GM12891 (cell line): ENCODE measurements around the gene N4BP2L1.

Source experiments
- DNase-seq: peaks from one replicate; pipeline ENCODE4 v3.0.0; 2011; ENCODE audit warnings: low spot score; ENCODE audit not compliant: insufficient read length
- FAIRE-seq: peaks from 2 replicates; lab custom pipeline; 2011; peaks lifted over from hg19 to GRCh38; lab: Jason Lieb, UNC
- PAX5 ChIP-seq: IDR thresholded peaks from 2 replicates; pipeline ENCODE4 v1.6.1; 2011; ENCODE audit warnings: low read length, moderate library complexity, mild to moderate bottlenecking; ENCODE audit not compliant: insufficient read depth, severe bottlenecking
- POLR2A ChIP-seq: IDR thresholded peaks from 2 replicates; pipeline ENCODE4 v1.6.1; 2011; ENCODE audit warnings: low read depth, low read length, control low read depth
- POLR2AphosphoS5 ChIP-seq: IDR thresholded peaks from 2 replicates; pipeline ENCODE4 v1.6.1; 2011; ENCODE audit warnings: low read depth, low read length, control low read depth
- POU2F2 ChIP-seq: IDR thresholded peaks from 2 replicates; pipeline ENCODE4 v1.6.1; 2011; ENCODE audit warnings: low read depth, mild to moderate bottlenecking, control low read depth, low read length, moderate library complexity
- SPI1 ChIP-seq: IDR thresholded peaks from 2 replicates; pipeline ENCODE4 v1.6.1; 2011; ENCODE audit warnings: low read depth, low read length, control low read depth
- TAF1 ChIP-seq: IDR thresholded peaks from 2 replicates; pipeline ENCODE4 v1.6.1; 2011; ENCODE audit warnings: low read depth, low read length, control low read depth

The N4BP2L1 gene

GRCh38 chr13:32425158-32425557 is 2.8 kb downstream of the N4BP2L1 start:
- TF ChIP-seq PAX5 = no peak
- no peak for FAIRE-seq
- DNase-seq = no peak

GRCh38 chr13:32423592-32423991 is 4.3 kb downstream of the N4BP2L1 start:
- TF ChIP-seq POLR2AphosphoS5 (no peak), PAX5 (no peak), POLR2A (no peak), SPI1 (no peak), POU2F2 (no peak), TAF1 (no peak)
- DNase-seq = no peak
- FAIRE-seq = no peak

GRCh38 chr13:32419862-32420261 is 8.1 kb downstream of the N4BP2L1 start:
- TF ChIP-seq POU2F2 = no peak
- TF ChIP-seq POLR2AphosphoS5 = no peak
- TF ChIP-seq SPI1 = no peak
- TF ChIP-seq TAF1 = no peak
- TF ChIP-seq POLR2A = no peak
- no peak for TF ChIP-seq PAX5
- no peak for FAIRE-seq

GRCh38 chr13:32417995-32418394 is 9.9 kb downstream of the N4BP2L1 start:
- no peak for TF ChIP-seq SPI1
- no peak for TF ChIP-seq POU2F2
- TF ChIP-seq TAF1 = no peak
- no peak for TF ChIP-seq POLR2AphosphoS5
- TF ChIP-seq POLR2A = no peak
- no peak for TF ChIP-seq PAX5
- no peak for DNase-seq
- no peak for FAIRE-seq

More at GRCh38 chr13:32419862-32420261, 8.1 kb downstream of the N4BP2L1 start:
- no peak for DNase-seq

GRCh38 chr13:32415019-32415418 is 12.9 kb downstream of the N4BP2L1 start:
- DNase-seq = no peak

GRCh38 chr13:32414580-32414979 is 13.3 kb downstream of the N4BP2L1 start:
- no peak for DNase-seq
- TF ChIP-seq POU2F2 (no peak), POLR2AphosphoS5 (no peak), POLR2A (no peak), SPI1 (no peak), TAF1 (no peak), PAX5 (no peak)
- no peak for FAIRE-seq

More at GRCh38 chr13:32415019-32415418, 12.9 kb downstream of the N4BP2L1 start:
- TF ChIP-seq POU2F2 = no peak
- no peak for TF ChIP-seq POLR2AphosphoS5
- no peak for TF ChIP-seq PAX5
- no peak for TF ChIP-seq SPI1
- TF ChIP-seq POLR2A = no peak
- TF ChIP-seq TAF1 = no peak
- FAIRE-seq = no peak

- FAIRE-seq (no peak), DNase-seq (no peak)
- TF ChIP-seq SPI1 = no peak
- no peak for TF ChIP-seq POU2F2
- TF ChIP-seq TAF1 = no peak
- TF ChIP-seq POLR2AphosphoS5 = no peak
- TF ChIP-seq PAX5 = no peak
- TF ChIP-seq POLR2A = no peak
Measured at GRCh38 chr13:32413284-32413683, 14.6 kb downstream of the N4BP2L1 start.

- no peak for DNase-seq
- TF ChIP-seq PAX5 (no peak), POU2F2 (no peak), POLR2A (no peak), POLR2AphosphoS5 (no peak), SPI1 (no peak), TAF1 (no peak)
- FAIRE-seq = no peak
Measured at GRCh38 chr13:32409561-32410421, 18.1 kb downstream of the N4BP2L1 start.

- TF ChIP-seq POU2F2 (no peak), POLR2A (no peak), POLR2AphosphoS5 (no peak), PAX5 (no peak), TAF1 (no peak), SPI1 (no peak)
- no peak for DNase-seq
- FAIRE-seq = no peak
Measured at GRCh38 chr13:32409001-32409313, 19.0 kb downstream of the N4BP2L1 start.

GRCh38 chr13:32408296-32409000 is 19.5 kb downstream of the N4BP2L1 start:
- DNase-seq = no peak
- no peak for FAIRE-seq
- TF ChIP-seq POLR2A (no peak), PAX5 (no peak), SPI1 (no peak), TAF1 (no peak), POU2F2 (no peak), POLR2AphosphoS5 (no peak)

- DNase-seq = no peak
- TF ChIP-seq SPI1 (no peak), POLR2AphosphoS5 (no peak), POLR2A (no peak), PAX5 (no peak), POU2F2 (no peak), TAF1 (no peak)
- no peak for FAIRE-seq
Measured at GRCh38 chr13:32407854-32408253, 20.1 kb downstream of the N4BP2L1 start.
